HG02973 (cell line): Measurements from ENCODE around the gene PIK3R6.

Source experiments
- ATAC-seq: cut with Tn5 transposase; IDR thresholded peaks from one replicate; pipeline ENCODE4 v1.9.1; 2021; ENCODE audit warnings: moderate library complexity; ENCODE audit not compliant: unreplicated experiment

PIK3R6 gene

DNA sequence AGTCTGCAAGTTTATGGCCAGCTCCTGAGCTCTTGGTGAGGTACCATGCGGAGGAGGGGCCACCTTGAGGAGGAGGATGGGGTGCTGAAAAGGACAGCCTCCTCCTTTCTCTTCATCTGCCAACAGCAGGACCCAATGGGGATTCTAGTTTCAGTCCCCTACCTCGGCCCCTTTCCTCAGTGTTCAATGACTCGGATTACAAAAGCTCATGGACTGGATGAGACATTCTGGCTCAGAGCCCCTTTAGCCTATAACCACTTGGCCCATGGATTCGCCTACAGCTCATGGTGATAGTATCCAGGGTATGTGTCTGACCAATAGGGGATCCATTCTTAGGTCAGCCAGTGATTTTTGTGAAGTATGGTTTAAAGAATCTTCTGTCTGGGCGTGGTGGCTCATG, 8.5 kb upstream of the PIK3R6 start:
- no peak for ATAC-seq

DNA sequence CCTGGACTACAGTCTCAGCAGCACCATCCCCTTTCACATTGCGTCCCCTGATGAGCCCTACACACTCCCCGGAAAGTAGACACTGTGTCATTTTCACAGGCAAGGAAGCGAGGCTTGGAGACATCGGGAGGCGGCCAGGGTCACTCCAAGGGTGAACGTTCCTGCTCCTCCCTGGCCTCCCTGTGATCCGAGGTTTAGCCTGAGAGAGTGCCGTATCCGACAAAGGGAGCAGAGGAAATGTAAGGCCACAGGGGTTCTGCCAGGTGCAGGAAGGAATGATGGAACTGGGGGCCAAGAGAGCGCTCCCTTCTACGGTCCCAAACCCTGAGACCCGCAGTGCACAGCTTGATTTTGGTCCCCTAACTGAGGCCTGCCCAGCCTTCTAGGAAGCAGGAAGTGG, 8.0 kb upstream of the PIK3R6 start:
- no peak for ATAC-seq

DNA sequence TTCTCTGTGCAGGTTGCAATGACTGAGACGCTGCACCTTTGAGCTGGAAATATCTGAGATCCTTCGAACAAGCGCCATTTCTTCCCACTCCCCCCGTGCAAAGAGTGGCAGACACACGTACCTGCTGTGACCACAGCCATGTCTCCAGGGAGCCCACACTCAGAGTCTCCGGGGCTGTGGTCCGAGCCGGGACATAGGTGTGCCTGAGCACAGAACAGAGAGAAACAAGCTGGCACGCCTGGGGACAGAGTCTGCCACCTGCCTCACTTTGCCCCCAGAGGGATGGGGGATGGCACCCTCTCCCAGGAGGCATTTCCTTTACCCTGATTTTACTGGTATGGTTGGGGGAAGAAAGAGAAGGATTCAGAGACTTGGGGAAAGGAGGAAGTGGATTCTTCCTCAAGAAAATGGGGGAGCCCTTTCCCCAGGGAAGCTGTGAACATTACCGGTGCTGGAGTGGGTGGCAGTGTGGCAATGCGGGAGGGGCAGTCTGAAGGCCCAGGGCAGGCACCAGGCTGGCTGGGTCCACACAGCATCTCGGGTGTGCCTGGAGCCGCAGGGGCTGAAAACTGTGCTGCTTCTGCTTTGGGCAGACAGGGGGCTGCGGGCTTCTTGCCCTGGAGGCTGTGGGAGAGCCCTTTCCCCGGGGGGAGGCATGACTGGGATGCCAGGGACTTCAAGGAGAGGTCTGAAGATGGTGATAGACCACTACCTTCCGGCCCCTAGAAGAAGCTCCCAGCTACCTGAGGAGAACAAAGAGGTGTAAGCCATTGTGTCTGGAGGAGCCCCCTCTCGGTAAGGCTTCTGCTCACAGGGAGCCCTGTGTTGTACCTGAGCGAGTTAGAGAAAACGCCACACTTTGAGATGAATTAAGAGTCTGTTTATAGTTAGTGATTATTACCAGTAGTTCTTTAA, 6.6 kb upstream of the PIK3R6 start:
- no peak for ATAC-seq

DNA sequence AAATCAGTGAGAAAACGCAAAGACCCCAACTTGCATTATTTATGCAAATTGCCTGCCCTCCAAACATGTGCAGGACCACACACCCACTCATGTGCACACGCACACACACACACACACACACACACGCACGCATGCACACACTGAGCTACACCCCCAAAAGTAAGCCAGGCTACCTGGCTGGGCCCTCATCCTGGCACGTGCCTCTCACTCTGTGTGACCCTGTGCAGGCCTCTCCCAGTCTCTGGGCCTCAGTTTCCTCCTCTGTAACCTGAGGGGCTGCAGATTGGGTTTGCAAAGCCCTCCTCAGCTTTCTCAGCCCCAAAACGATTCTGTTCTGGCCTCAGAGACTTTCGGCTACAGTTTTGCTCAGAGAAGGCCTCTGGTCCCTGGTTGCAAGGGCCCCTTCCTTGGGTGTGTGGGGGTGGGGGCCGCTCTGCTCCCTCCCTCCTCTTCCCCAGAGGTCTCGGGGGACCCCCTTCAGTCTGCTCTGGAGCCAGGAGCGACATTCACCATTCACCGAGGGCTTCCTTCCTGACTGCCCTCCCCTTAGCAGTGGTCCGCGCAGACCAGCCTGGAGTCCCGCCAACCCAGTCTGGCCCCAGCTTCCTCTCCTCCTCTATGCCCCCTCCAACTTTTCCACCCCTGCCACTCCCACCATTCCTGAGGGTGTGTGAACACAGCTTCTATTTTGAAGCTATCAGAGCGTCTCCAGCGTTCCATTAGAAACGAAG, 5.4 kb upstream of the PIK3R6 start:
- no peak for ATAC-seq

DNA sequence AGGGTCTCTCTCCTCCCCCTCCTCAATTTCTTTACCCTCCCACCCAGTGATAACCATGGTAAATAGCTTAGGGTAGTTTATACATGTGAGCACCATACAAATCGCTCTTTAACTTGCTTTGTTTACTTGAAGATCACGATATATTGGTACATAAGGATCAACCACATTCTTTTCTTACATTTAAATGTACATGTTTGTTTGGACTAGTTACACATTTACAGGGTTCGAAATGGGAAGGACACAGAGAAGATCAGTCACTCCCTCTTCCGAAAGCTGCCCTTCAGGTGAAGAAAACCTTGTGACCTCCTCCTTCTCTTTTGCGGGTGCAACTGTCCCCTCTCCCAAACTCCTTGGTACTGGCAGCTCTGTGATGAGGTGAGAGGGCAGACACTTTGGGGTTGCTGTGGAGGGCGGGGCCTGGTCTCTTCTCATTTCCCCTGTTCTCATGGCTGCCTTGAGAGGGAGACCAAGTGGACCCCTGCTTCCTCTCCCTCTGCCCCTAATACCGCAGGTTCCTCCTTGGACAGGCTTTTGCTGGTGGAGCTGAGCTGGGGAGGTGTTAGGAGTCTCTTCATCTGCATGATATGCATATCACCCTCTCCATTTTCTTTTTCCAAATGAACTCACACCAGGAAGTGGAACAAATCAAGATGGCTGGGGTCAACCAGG, 4.7 kb upstream of the PIK3R6 start:
- no peak for ATAC-seq

DNA sequence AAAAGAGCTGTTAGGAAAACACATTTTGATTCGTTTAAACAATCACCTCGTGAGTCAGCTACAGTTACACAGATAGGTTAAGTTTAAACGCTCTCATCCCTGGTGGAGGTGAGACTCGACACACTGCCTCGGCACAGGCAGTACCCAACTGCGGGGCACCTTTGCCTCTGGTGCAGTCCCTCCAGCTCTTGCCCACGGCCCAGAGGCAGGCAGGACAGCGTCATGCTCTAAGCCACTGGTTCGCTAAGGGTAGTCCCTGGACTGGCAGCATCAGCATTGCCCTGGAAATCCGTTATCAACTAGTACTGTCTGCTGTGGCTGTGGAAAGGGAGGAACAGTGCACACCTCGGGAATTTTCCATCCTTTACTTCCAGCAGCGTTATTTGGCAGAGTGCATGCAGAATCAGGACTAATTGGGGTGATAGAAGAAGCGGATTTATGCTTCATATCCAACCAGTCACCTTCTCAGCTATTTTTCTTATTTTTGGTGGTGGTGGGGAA, 3.7 kb upstream of the PIK3R6 start:
- no peak for ATAC-seq

DNA sequence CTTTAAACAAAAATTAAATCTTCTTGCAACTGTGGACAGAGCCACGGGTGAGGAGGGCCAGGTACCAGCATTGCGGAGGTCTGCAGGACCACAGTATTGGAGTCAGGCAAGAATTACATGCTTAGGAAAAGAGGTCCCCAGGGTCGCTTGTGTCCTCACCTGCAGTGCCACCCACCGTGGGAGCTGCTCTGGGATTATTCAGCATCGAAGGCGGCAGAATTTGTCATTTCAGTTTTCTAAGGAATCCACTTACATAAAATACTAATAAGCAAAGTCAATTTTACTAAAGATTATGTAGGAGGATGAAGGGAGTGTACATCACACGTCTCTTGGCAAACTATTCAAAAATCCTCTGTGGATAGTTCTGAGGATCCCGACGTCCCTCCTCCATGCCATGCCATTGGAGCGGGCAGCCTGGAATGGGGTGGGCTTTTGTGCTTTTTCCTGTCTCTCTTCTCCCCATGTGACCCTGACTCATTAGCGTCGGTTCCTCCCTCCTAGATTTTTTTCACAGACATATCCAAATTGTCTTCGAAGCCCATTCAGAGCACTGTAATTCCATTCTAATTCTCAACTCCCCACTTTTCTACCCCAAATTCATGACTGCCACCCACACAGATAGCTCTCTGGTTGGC, 3.0 kb upstream of the PIK3R6 start:
- no peak for ATAC-seq

DNA sequence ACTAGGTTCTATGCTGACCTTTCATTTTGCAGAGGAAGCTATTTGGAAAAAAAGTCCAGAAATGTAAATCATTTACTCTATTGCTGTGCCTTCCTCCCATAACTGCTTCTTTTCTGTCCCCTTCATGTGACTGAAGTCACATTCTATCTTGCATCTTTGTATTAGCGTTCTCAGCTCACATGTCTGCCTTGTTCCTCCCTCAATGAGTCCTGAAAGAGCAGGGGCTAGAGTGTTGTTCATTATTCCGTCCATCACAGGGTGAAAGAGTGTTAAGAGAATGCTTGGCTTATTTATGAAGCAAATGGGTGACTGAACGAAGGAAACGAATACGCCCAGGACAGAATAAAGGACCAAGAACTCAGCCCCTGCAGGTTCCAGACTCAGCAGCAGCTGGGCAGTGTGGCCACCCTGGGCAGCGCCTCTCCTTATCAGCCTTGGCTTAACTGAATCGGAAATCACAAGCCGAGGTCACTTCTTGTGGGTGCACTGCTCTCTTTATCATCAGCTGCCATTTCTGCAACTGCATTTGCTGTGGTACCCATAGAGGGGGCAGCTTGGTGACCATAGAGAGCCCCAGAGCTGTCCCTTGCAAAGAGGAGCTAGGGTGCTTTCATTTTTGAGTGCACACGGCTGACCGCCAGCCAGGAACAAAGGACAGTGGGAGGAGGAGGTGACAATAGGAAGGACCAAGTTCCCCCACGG, 1.8 kb upstream of the PIK3R6 start:
- peak; percentile 13 for ATAC-seq

DNA sequence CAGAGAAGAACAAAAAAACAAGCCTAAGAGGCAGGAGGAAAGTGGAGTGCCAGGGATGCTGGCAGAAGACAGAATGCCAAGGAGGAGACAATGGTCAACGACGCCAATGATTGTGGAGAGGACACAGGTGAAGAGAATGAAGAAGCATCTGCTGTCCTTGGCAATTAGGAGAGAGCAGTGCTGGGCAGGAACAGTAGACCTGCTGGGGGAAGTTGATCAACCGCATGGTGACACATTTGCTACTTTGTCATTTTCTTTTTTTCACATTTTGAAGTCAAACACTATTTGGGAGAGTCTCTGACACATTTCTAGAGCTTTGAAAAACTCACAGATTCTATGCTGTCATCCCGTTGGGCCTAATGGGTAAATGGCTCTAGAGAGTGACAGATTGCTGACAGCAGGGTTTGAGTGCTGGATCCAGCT, 1.1 kb upstream of the PIK3R6 start:
- peak; percentile 46 for ATAC-seq

DNA sequence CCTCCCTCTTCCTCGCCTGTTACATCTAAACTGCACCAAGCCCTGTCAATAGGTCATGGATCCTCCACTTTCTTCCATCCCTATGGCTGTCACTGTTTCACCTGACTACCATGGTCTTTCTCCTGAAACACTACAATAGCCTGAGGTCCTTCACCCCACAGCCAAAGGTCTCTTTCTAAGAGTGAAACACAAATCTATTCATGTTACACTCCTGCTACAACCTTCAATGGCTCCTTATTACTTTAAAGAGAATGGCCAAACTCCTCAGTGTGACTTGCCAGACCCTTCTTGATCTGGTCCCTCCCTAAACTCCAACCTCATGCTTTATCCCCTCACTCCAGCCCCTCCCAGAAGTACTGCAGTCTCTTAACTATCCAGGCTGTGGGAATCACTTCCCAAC, 618 bp upstream of the PIK3R6 start:
- ATAC-seq, result no peak

DNA sequence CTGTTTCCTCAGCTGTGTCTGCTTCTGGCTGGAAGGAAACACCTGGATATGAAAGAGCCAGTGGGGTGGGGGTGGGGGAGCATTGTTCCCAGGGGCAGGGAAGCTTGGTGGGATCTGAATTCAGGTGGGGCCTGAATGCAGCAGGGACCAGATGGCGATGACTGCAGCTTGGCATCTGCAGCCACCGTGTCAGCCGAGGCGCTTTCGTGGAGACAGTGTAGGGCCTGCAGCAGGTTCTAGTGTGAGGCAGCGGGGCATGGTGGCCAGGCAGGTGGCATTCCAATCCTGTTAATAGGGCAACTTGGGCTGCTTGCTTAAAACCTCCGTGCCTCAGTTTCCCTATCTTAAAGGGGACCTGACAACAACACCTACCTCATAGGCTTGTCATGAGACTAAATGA, 1.7 kb downstream of the PIK3R6 start:
- ATAC-seq, result no peak

DNA sequence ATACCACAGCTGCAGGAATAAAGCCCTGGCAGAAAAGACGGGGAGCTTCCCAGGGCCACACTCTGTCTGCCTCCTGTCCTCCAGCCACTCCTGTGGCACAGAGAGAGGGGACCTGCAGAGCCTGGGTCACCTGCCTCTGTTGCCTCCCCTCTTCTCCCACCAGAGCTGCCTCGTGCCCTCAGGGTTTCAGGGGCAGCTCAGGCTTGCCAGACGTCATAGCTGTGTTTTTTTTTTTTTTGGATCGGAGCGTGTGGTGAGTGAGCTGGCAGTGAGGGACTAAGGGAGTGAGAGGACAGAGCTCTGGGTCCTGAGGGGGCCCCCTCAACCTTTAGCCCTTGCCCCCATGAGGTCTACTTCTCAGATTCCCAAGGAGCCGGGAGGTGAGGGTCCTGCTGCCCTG, 2.1 kb downstream of the PIK3R6 start:
- no peak for ATAC-seq

DNA sequence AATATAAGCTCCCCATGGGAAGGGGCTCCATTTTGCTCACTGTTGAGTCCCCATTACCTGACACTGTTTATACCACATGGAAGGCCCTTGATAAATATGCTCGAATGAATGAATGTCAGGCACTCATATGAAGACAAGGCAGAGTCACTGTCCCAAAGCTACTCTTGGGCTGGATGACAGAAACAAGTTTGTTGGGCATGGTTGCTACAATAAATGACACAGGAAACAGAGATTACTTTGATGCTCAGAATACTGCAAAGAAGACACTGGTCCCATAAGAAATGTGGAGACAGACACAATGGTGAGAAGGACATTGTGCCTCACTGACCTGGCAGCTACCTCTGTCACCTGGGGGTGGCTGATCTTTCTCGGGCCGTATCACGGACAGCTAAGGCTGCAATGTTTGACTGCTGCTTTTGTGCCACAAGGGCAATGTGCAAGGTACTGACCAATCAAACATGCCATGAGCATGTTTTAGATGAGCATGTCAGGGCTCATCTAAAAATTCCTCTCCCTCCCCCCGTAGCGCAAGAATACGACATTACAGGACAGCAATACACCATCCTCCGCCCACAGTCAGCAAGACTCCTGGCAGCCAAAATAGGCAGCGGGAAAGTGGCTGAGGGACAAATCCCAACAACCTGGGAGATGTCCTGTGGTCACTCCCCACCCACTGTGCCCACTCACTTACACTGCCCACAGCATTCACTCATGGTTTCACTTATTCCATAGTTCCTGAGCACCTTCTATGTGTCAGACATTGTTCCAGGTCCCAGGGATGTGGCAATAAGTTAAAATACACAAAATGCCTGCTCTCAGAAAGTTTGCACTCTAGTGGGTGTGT, 5.0 kb downstream of the PIK3R6 start:
- ATAC-seq, result no peak

DNA sequence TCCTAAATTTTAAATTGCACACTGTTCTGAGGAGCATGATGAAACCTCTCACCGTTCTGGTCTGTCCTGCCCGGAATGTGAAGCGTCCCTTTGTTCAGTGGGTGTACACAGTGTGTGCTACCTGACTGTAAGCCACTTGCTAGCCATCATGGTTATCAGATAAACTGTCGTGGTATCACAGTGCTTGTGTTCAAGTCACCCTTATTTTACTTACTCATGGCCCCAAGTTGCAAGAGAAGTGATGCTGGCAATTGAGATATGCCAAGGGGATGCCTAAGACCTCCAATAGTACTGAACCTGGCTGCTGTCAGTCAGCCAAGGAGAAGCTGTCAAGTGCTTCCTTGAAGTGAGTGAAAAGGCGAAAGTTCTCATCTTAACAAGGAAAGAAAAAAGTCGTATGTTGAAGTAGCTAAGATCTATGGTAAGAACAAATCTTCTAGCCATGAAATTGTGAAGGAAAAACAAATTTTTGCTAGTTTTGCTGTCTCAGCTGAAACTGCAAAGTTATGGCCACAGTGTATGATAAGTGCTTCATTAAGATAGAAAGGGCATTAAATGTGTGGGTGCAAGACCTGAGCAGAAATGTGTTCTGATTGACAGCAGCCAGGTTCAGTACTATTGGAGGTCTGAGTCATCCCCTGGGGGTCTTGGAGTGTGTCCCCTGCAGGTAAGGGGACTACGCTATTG, 5.8 kb downstream of the PIK3R6 start:
- no peak for ATAC-seq

DNA sequence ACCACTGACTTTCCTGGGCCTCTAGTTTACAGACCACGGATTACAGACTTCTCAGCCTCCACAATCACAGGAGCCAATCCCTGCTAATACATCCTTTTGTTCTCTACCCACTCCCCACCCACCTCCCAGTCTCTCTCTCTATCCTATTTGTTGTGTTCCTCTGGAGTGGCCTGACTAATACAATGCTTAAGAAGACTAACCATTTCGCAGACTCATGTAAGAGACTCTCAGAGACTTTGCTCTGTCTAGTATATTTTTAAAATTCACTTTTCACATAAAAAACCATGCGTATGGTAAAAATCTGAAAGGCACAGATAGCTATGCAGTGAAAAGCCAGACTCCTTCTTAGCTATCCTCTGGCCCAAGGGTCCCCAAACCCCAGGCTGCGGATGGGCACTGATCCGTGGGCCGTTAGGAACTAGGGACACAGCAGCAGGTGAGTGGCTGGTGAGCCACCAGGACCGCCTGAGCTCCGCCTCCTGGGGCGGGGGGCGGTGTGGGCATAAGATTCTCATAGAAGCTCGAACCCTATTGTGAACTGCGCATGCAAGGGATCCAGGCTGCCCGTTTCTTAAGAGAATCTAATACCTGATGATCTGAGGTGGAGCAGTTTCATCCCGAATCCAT, 7.6 kb downstream of the PIK3R6 start:
- no peak for ATAC-seq

DNA sequence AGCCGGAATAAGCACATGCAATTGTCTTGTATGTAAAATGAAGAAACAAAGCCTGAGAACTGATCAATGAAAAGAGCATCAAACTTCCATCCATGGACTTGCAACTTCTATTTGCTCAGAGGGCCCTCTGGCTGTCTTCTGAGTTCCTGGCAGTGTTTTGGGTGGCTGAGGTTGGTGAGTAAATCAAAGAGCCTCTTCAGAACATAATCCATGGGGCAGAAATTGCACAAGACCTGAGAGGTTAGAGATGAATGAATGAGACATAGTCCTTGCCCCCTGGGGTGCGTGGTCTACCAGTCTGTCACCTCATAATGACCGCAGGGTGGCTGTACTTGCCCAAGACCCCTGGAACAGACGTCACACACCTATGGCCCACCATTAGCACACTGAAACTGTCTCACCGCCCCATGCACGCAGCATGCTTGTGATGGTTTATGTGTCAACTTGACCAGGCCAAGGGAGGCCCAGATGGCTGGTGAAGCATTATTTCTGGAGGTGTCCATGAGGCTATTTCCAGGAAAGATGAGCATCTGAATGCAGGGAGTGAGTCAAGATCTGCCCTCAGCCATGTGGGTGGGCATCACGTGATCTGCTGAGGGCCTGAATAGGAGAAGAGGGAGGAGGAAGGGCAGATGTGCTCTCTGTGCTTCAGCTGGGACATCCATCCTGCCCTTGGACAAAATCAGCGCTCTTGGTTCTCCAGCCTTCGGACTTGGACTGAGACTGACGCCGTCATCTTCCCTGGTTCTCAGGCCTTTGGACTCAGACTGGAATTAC, 8.3 kb downstream of the PIK3R6 start:
- no peak for ATAC-seq

DNA sequence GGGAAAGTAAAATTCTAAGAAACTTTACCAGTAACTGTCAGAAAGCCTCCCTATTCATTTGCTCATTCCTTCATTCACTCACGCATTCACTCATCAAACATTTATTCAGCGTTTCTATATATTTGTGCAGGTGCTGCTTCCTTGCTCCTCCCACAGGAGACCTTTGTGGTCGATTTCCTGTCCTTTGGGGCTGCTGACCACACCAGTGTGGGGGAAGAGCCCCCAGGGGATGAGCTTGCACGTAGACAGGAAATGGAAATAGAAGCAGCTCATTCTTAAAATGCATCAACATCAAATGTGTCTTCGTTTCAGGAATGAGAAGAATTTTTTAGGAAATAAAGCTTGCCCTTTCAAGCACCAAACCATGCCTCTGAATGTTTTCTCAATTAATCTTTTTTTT, 9.6 kb downstream of the PIK3R6 start:
- peak; percentile 36 for ATAC-seq
